Measurements from ENCODE around the gene SAMD7.
A peak's percentile ranks its signal among the peaks of the same experiment; 100 is the strongest.

Gene SAMD7

GRCh38 chr3:169966951-169967915, 55.9 kb downstream of the SAMD7 start:
- DNase-seq (ENCODE audit: low read depth), result peak; percentile 75

- DNase-seq (ENCODE audit: low read depth), result no peak
Measured at GRCh38 chr3:169968224-169968885, 57.0 kb downstream of the SAMD7 start.

DNA sequence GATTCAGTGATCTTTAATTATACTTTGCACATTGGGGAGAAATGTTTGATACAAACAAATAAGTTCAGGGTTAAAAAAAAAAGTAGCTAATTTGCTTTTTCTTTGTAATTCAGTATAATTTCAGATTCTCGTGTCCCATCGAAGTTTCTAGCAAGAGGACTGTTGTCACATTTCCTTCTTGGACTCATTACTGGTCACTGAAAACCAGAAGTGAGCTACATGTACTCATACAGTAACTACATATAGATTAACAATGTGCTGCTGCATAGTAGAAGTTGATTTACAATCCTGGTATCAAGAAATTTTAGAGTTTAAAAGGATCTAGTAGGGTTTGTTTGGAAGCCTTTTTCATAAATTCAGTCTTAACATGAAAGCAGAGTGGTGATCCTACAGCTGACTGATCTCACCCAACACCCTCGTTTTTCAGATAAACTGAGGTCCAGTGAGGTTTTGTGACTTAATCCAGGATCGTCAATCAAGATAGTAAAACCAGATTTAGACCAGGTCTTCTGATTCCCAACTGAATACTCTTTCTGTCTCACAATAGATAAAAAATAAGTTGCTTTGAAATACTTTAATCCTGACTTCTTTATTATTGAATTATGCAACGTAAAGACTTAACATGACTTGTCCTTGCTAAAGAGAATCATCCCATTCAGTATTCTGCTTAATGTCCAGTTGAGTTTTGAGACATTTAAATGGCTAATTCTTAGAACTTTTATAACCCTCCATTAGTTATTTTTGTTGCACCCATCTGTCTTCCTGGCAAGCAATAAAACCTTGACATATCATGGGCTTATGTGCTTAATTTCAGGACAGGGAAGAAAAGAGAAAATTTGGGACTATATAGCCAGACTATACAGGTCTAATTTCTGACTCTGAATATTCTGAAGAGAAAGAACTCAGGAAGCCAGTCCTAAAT, 58.1 kb downstream of the SAMD7 start:
- peak; percentile 40 for DNase-seq (ENCODE audit: low read depth)

GRCh38 chr3:169970847-169971246, 59.5 kb downstream of the SAMD7 start:
- DNase-seq (ENCODE audit: low read depth), result no peak

DNA sequence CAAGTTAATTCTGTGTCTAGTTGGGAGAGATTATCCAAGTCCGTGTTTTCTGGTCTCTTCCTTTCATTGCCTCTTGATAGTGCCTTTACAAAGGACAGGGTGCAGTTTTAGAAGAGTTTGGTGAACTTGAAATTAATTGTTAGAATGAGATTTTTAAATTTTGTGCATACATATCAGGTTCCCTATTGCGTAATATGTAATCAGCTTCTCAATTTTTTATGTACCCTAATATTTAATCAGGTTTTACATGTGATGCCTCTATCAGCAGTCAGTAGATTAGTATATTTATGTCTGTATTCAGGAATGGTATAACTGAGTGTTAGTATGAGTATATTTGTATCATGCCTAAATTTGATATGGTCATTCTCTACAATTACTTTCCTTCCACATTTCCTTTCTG, 60.1 kb downstream of the SAMD7 start:
- no peak for DNase-seq (ENCODE audit: low read depth)

DNA sequence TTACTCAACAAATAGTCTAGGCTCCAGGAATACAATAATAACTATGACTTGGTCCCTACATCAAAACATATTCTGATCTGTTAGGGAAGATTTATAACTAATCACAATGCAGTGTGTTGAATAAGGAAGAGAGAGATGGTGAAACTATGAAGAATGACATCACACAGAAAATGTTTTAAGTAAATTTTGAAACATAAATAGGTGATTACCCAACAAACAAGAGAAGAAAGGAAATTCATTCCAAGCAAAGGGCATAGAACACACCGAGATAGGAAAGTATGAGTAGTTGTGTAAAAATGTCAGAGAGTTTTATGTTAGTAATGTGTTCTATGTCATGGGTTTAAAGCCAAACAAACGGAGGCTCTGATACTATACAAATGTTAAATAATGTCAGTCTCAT, 68.7 kb downstream of the SAMD7 start:
- peak; percentile 95 for DNase-seq (ENCODE audit: low read depth)

DNA sequence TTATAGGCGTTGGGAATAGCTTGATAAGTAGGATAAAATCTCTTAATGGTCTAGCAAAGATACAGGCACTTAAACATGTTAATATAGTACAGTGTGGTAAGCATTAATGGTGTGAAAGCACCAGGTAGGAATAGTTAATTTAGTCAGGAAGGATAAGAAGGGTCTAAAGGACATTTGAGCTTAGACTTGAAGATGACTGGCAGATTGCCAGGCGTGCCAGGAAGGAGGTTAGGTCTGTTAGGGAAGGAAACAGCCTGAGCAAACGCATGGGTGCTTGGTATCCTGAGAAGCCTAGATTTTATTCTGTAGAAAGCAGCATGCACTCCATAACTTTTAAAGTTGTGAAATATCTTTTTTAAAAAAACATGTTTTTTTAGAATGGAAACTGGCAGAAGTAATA, 72.9 kb downstream of the SAMD7 start:
- no peak for DNase-seq (ENCODE audit: low read depth)

Data from amniotic epithelial cell (primary cell).